Heart right ventricle (tissue), 16 donors: ENCODE results near the gene G6PC1. TPM values are rescaled to one million over a fixed set of nuclear protein-coding genes. Genes with fewer than 3 reads are reported as not detected.

Source experiments
- ATAC-seq, 8 donors: fragments of 200-7000 bp; cut with Tn5 transposase; one replicate each; pipeline ENCODE4 v1.9.1; 2020; ENCODE audit warnings: mild to moderate bottlenecking in 8 of 8, moderate library complexity in 8 of 8, moderate number of reproducible peaks in 1 of 8
- DNase-seq, 2 donors: peaks; one replicate each; pipeline ENCODE4 v3.0.0-alpha.2; 2020
- H3K27ac ChIP-seq, 10 donors: fragments of 200-600 bp; sonication (generic) in 2 of 10; one replicate each; pipeline versions ENCODE4 v1.5.0 to v1.8.0; 2020 to 2022; ENCODE audit warnings: mild to moderate bottlenecking in 3 of 10
- H3K27me3 ChIP-seq, 7 donors: fragments of 200-600 bp; one replicate each; pipeline ENCODE4 v1.8.0; 2021 to 2022; ENCODE audit warnings: mild to moderate bottlenecking in 2 of 7
- H3K36me3 ChIP-seq, 9 donors: fragments of 200-600 bp; sonication (generic) in 1 of 9; one replicate each; pipeline versions ENCODE4 v1.5.0 to v1.8.0; 2020 to 2022; ENCODE audit warnings: mild to moderate bottlenecking in 2 of 9
- H3K4me1 ChIP-seq, 9 donors: fragments of 200-600 bp; sonication (generic) in 1 of 9; one replicate each; pipeline versions ENCODE4 v1.5.0 to v1.8.0; 2020 to 2022; ENCODE audit warnings: mild to moderate bottlenecking in 4 of 9
- H3K4me3 ChIP-seq, 10 donors: fragments of 200-600 bp; sonication (generic) in 2 of 10; one replicate each; pipeline versions ENCODE4 v1.5.0 to v1.8.0; 2020 to 2022; ENCODE audit warnings: mild to moderate bottlenecking in 7 of 10, moderate library complexity in 2 of 10
- H3K9me3 ChIP-seq, 11 donors: fragments of 200-600 bp in 10 of 11; sonication (generic) in 2 of 11; one replicate each; pipeline versions ENCODE4 v1.5.0 to v1.8.0; 2013 to 2022; ENCODE audit warnings: mild to moderate bottlenecking in 2 of 11, control low read depth in 1 of 11, moderate library complexity in 1 of 11
- WGBS, 2 donors: extraction: QIAGEN DNeasy Blood & Tissue Kit; methylation state at CpG; one replicate each; pipeline ENCODE4 v1.1.7; 2013; ENCODE audit warnings: inconsistent platforms in 1 of 2; 5-methylcytosine and 5-hydroxymethylcytosine counted together
- intact Hi-C, 10 donors: fragments of 100-400 bp; cut with DNase I; formaldehyde crosslinking; loops; one replicate each; pipeline versions ENCODE4 v1.11.1 to v1.14.2; 2022
- polyA plus RNA-seq, 2 donors: library from polyadenylated mRNA; stranded (reverse); fragments of 200-250 nt; gene quantifications; one replicate each; pipeline ENCODE4 v1.2.3, GENCODE V29; 2013
- total RNA-seq, 10 donors: library from RNA; stranded (reverse); fragmentation: NEBNext Ultra II Directional in 3 of 10; extraction: Animal tissue kit (Norgen Biotek cat#: 25700) in 3 of 10; gene quantifications; one replicate each; pipeline versions ENCODE4 v1.2.1 to v1.2.4, GENCODE V29; 2021 to 2023
- TF ChIP-seq, protein P1 (sequence below), 9 donors: fragments of 200-600 bp; sonication (generic) in 2 of 9; IDR thresholded peaks; one replicate each; pipeline versions ENCODE4 v1.5.0 to v1.8.0; 2021 to 2022; ENCODE audit warnings: antibody characterized with exemption in 9 of 9, mild to moderate bottlenecking in 5 of 9, moderate library complexity in 1 of 9
- donor health status: Arrhythmogenic right ventricular cardiomyopathy.
- donor health status: ischemic (EF 13 %, LVEDD 7.1; RV severe dilation, severe dysfunction).
- donor health status: healthy with polysubstance abuse.
- donor health status: DM: no; HTN: yes; CAD: no.
- donor health status: DM: no; HTN: no; CAD: no.
- donor health status: ischemic (EF 25% LVEDD 6.9; RV normal size, moderate dysfunction).
- donor health status: ischemic (EF 25% LVEDD 5.7; RV mildly dilated, moderate dysfunction).
- donor health status: healthy.
- donor health status: DM: yes; HTN: yes; CAD: no.
- donor health status: Ischemic cardiomyopathy.
- donor health status: ischemic (EF 35%, LVEDD 5.7; RV mildly dilated, moderate dysfunction).
- donor health status: nonischemic (EF 11% LVEDD 7.7; RV severe dilation, severe dysfunction).
- donor health status: DM: yes; HTN: yes; CAD: no.
- donor health status: PGD.
- donor health status: ischemic (EF 29% LVEDD 5.4; RV normal size, mild dysfunction).
- donor health status: nonischemic (EF 23%, LVEDD 6.1; RV moderate dilation, normal function).

Gene G6PC1
- total and polyA plus RNA-seq, 12 donors: not detected

DNA sequence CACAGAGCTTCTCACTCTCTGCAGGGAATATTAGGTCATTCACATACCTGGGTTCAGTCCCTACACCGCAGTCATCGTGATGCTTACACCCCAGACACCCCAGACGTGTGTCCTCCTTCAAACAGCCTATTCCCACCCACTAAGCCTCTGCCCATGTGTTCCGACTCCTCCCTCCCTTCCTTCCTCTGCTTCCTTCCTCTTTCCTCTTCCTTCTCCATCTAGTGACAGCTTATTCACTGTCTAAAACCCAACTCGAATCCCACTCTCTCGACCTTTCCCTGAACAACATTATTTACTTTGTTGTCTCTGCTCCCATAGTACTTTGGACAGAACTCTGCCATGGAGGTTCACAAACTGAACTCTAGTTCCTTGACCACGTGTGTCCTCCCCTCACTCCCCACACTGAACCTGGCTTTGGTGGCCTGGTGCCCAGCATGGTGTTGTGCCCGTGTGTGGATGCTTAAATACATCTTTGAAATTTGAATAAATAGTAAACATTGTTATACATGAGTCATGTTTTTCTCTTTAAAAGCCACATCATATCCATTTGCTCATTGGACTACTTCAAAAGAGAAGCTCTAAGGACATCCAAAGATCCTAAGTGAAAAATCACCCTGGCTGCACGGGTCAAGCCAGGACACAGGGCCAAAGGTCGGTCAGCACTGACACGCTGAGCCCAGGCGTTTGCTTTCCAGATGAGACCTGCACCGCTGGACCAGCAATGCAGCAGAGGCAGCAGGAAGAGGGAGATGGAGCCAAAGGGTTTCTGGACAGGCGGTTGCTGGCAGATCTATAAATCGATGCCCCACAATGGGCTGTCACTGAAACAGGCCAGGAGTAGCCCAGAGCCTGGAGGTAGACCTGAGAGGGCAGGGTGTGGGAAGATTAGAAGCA lies 14.1 kb upstream of the G6PC1 start:
- no peak for DNase-seq
- H3K9me3 ChIP-seq: no peaks in the 10 kb centered on the region
- H3K27ac ChIP-seq: peak overlapping the region in 3 of 10 donors; percentile 48 to 75 (median 59)
- TF ChIP-seq, protein P1, sequence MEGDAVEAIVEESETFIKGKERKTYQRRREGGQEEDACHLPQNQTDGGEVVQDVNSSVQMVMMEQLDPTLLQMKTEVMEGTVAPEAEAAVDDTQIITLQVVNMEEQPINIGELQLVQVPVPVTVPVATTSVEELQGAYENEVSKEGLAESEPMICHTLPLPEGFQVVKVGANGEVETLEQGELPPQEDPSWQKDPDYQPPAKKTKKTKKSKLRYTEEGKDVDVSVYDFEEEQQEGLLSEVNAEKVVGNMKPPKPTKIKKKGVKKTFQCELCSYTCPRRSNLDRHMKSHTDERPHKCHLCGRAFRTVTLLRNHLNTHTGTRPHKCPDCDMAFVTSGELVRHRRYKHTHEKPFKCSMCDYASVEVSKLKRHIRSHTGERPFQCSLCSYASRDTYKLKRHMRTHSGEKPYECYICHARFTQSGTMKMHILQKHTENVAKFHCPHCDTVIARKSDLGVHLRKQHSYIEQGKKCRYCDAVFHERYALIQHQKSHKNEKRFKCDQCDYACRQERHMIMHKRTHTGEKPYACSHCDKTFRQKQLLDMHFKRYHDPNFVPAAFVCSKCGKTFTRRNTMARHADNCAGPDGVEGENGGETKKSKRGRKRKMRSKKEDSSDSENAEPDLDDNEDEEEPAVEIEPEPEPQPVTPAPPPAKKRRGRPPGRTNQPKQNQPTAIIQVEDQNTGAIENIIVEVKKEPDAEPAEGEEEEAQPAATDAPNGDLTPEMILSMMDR (IDR thresholded peaks at IDR 0.05): no peak
- WGBS, 2 donors: 51 to 63% methylated on average over 15 of the region's 15 CpGs
- intact Hi-C loops: no loop called here
- ATAC-seq: peak in 3 of 8 donors; percentile 65 to 70 (median 66)
- H3K36me3 ChIP-seq: no peaks in the 10 kb centered on the region
- peaks cover under 1 to 41% (median 14%) of the 10 kb centered on the region in 9 donors for H3K4me1 ChIP-seq
- no peak overlapping the region for H3K4me3 ChIP-seq
- H3K27me3 ChIP-seq: no peaks in the 10 kb centered on the region

DNA sequence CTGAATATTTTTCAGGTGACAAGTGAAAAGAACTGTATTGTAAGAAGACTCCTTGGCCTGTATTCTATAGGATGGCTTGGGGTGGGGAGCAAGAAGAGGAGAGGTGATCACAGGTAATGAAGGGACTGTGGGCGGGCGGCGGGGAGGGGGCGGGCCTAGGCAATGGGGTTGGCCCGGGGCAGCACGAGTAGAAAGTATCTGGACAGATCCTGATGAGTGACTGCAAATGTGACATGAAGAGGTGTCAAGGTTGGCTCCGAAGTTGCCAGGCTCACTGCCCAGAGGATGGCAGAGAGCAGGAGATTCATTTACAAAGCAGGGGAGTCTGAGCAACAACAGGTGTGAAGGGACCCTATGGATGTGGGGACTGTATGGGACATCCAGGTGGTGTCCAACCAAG lies 10.8 kb upstream of the G6PC1 start:
- 60 to 64% methylated on average over 7 of the region's 7 CpGs for WGBS, 2 donors
- ATAC-seq (peak in 5 of 8 donors; percentile 10 to 67 (median 54)), DNase-seq (no peak)
- Histone ChIP-seq H3K9me3 (no peaks in the 10 kb centered on the region), H3K27me3 (no peaks in the 10 kb centered on the region), H3K27ac (no peak overlapping the region), H3K36me3 (no peaks in the 10 kb centered on the region), H3K4me3 (no peak overlapping the region), H3K4me1 (peaks cover 15 to 74% (median 45%) of the 10 kb centered on the region in 9 donors)
- intact Hi-C loops: loop anchor here in 1 of 10 donors (5.0 kb wide), 1 partner anchor 37 kb away; no protein-coding TSS in a partner anchor
- TF ChIP-seq, protein P1 (IDR thresholded peaks at IDR 0.05): no peak

DNA sequence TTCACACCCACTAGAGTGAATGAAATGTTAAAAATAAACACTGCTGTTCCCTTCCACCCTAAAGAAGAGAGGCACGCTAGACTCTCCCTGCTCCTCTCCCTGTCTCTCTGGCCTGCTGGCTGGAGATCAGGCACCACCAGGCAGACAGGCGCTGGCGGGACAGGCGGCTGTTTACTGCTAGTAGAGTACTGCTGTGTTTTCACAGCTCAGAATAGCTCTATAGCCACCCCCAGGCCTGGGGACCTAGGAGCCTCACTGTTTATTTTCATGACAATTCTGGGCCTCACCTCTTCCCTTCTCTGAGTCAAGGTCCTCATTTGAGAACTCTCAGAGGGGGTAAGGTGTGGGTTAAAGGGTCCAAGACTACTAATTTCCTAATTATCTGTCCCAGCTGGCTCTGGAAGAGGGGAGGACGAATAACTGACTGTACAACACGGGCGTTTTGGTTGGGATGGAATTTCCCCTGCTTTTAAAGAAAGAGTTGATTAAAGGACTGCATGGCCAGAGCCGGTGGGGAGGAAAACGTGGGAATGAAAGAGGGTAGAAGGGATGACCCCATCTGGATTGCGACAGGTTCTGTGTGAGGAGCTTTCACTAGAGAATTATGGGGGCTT lies 9.0 kb upstream of the G6PC1 start:
- no peaks in the 10 kb centered on the region for H3K9me3 ChIP-seq
- TF ChIP-seq, protein P1 (IDR thresholded peaks at IDR 0.05): no peak
- ATAC-seq (peak; percentile 68 to 99 (median 90)), DNase-seq (peak; percentile 66 to 69)
- whole genome bisulfite sequencing, 2 donors: 20 to 27% methylated on average over 10 of the region's 10 CpGs
- H3K27ac ChIP-seq: peak overlapping the region; percentile 61 to 94 (median 83)
- intact Hi-C loops: loop anchor here in 1 of 10 donors (5.0 kb wide), 1 partner anchor 36 kb away; no protein-coding TSS in a partner anchor
- H3K36me3 ChIP-seq: no peaks in the 10 kb centered on the region
- no peaks in the 10 kb centered on the region for H3K27me3 ChIP-seq
- peaks cover 16 to 69% (median 43%) of the 10 kb centered on the region in 9 donors for H3K4me1 ChIP-seq
- H3K4me3 ChIP-seq: no peak overlapping the region

DNA sequence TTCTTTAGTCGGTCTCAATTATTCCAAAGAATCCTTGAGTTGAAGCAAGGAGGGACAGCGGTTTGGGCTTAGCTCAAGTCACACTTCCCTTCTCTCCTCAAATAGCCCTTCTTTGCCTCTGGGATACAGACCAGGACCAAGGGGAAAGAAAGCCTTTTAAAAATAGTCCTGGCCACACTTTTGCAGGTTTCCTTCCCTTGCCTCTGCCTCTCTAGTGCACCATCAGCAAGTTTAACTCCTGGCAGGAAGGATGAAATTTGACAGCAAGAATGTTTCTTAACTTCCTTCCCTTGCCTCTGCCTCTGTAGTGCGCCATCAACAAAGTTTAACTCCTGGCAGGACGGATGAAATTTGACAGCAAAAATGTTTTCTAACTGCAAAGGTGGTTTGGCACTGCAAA lies 7.2 kb upstream of the G6PC1 start:
- ATAC-seq (peak in 4 of 8 donors; percentile 24 to 56 (median 52)), DNase-seq (no peak)
- Histone ChIP-seq H3K9me3 (no peaks in the 10 kb centered on the region), H3K4me1 (peaks cover 16 to 53% (median 43%) of the 10 kb centered on the region in 9 donors), H3K4me3 (no peak overlapping the region), H3K27ac (peak overlapping the region in 8 of 10 donors; percentile 28 to 94 (median 73)), H3K27me3 (no peaks in the 10 kb centered on the region), H3K36me3 (no peaks in the 10 kb centered on the region)
- 19 to 31% methylated on average over 4 of the region's 4 CpGs for WGBS, 2 donors
- intact Hi-C loops: loop anchor here in 1 of 10 donors (5.0 kb wide), 1 partner anchor 34 kb away; no protein-coding TSS in a partner anchor
- TF ChIP-seq, protein P1 (IDR thresholded peaks at IDR 0.05): no peak
